Activated B cell treated with CpG ODN at 0.5 μM for 24 hours (primary cell): ENCODE data around the gene RXFP3. TPM values are rescaled to one million over a fixed set of nuclear protein-coding genes. Genes with fewer than 3 reads are reported as not detected.

Experiments
- ATAC-seq: fragments of 200-7000 bp; cut with Tn5 transposase; one replicate; pipeline ENCODE4 v1.10.0; 2021; ENCODE audit warnings: low read depth, mild to moderate bottlenecking, moderate library complexity
- CTCF ChIA-PET: fragments of 350-600 bp; sonication (Branson Sonifier 250); formaldehyde crosslinking; loops from one replicate; lab custom pipeline; 2021; ENCODE audit warnings: antibody characterized with exemption; lab: Charles Lee
- POLR2A ChIA-PET: fragments of 350-600 bp; sonication (Branson Sonifier 250); formaldehyde crosslinking; loops from one replicate; lab custom pipeline; 2021; ENCODE audit warnings: antibody characterized with exemption; lab: Charles Lee
- DNase-seq: peaks from one replicate; pipeline ENCODE4 v3.0.0; 2022
- H3K27ac Mint-ChIP-seq: one replicate; pipeline ENCODE4 v1.8.0; 2020; ENCODE audit warnings: mixed read lengths
- H3K27me3 Mint-ChIP-seq: one replicate; pipeline ENCODE4 v1.8.0; 2021; ENCODE audit warnings: mixed read lengths
- H3K36me3 Mint-ChIP-seq: one replicate; pipeline ENCODE4 v1.8.0; 2021; ENCODE audit warnings: low read depth, mixed read lengths
- H3K4me1 Mint-ChIP-seq: one replicate; pipeline ENCODE4 v1.8.0; 2021; ENCODE audit warnings: mixed read lengths
- H3K4me3 Mint-ChIP-seq: one replicate; pipeline ENCODE4 v1.8.0; 2020; ENCODE audit warnings: mild to moderate bottlenecking, mixed read lengths
- H3K9me3 Mint-ChIP-seq: one replicate; pipeline ENCODE4 v1.8.0; 2020; ENCODE audit warnings: mixed read lengths
- intact Hi-C: fragments of 100-400 bp; cut with micrococcal nuclease; formaldehyde crosslinking; loops from one replicate; pipeline ENCODE4 v1.15.1; 2024
- total RNA-seq: library from RNA; stranded (reverse); gene quantifications from 2 replicates; pipeline ENCODE4 v1.2.3, GENCODE V29; 2022
- TF ChIP-seq, protein P1 (sequence below): fragments of 200-600 bp; IDR thresholded peaks from one replicate; pipeline ENCODE4 v1.8.0; 2022; ENCODE audit warnings: antibody characterized with exemption, mild to moderate bottlenecking

Gene RXFP3
- total RNA-seq, 1 donor from 2014 or later, result not detected

DNA sequence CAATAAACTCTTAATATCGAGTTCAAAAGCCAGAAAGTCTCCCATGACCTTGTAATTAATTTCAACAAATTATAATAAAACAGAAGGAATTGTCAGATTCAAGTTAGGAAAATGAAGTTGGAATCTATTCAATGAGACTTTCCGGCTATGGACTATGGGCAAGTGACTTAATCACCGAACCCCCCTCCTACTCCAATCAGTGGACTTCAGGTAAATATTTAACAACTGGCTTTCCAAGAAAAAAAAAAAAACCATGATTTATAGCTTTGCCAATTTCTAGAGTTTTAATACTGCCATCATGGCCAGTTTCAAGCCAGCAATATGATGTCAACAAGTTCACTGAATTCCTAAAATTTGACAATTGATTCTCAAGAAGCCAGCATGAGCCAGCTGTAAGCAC is 43.8 kb downstream of the RXFP3 start:
- no peaks in the 10 kb centered on the region for H3K36me3 Mint-ChIP-seq

DNA sequence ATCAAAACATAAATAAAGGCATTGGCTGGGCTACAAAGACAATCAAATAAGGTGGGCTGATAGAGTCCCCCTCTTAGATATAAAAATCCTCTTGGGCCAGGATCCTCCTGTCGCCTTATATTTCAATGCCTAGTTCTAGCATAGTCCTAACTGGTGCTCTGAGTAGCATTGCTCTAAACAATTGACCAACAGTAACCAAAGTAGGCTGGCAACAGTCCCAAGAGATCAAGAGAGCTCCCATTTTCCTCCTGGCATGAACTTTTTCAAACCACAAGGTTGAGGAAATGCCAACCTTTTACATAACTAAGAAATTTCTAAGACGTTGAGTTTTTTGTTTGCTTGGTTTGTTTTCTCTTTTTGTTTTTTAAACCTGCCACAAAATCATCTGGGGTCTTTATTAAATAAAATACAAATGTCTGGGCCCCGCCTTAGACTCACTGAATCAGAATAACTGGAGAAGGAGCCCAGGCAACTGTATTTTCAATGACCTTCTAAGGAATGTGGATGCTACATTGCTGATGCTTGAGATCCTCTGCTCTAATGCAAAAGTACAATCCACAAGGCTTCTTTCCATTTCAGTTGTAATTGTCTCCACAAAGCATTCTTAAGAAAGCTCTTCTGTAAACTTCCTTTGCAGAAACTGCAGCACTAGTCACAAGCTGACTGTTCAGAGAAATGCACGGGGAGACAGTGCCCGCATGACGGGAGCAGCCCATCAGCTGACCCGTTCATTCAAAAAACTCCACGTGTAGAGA is 45.4 kb downstream of the RXFP3 start:
- H3K36me3 Mint-ChIP-seq, result no peaks in the 10 kb centered on the region
- H3K27me3 Mint-ChIP-seq, result no peaks in the 10 kb centered on the region
- H3K4me1 Mint-ChIP-seq, result no peaks in the 10 kb centered on the region
- DNase-seq (no peak), ATAC-seq (no peak)
- H3K9me3 Mint-ChIP-seq, result no peaks in the 10 kb centered on the region
- no peak overlapping the region for H3K4me3 Mint-ChIP-seq
- POLR2A ChIA-PET, result no interaction called here
- CTCF ChIA-PET, result interaction anchor here (1.6 kb wide), 1 partner anchor 13 kb away, joined by 4 read pairs; no protein-coding TSS in a partner anchor
- TF ChIP-seq, protein P1, sequence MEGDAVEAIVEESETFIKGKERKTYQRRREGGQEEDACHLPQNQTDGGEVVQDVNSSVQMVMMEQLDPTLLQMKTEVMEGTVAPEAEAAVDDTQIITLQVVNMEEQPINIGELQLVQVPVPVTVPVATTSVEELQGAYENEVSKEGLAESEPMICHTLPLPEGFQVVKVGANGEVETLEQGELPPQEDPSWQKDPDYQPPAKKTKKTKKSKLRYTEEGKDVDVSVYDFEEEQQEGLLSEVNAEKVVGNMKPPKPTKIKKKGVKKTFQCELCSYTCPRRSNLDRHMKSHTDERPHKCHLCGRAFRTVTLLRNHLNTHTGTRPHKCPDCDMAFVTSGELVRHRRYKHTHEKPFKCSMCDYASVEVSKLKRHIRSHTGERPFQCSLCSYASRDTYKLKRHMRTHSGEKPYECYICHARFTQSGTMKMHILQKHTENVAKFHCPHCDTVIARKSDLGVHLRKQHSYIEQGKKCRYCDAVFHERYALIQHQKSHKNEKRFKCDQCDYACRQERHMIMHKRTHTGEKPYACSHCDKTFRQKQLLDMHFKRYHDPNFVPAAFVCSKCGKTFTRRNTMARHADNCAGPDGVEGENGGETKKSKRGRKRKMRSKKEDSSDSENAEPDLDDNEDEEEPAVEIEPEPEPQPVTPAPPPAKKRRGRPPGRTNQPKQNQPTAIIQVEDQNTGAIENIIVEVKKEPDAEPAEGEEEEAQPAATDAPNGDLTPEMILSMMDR, result no peak
- no peak overlapping the region for H3K27ac Mint-ChIP-seq
- intact Hi-C loops, result no loop called here

More for the DNA sequence above, 43.8 kb downstream of the RXFP3 start:
- Mint-ChIP-seq H3K27ac (no peak overlapping the region), H3K4me3 (no peak overlapping the region), H3K27me3 (no peaks in the 10 kb centered on the region), H3K9me3 (no peaks in the 10 kb centered on the region), H3K4me1 (no peaks in the 10 kb centered on the region)
- POLR2A ChIA-PET, result no interaction called here
- ATAC-seq (no peak), DNase-seq (no peak)
- TF ChIP-seq, protein P1, result no peak
- CTCF ChIA-PET, result interaction anchor here (1.0 kb wide), 1 partner anchor 11 kb away, joined by 4 read pairs; no protein-coding TSS in a partner anchor
- intact Hi-C loops, result no loop called here

DNA sequence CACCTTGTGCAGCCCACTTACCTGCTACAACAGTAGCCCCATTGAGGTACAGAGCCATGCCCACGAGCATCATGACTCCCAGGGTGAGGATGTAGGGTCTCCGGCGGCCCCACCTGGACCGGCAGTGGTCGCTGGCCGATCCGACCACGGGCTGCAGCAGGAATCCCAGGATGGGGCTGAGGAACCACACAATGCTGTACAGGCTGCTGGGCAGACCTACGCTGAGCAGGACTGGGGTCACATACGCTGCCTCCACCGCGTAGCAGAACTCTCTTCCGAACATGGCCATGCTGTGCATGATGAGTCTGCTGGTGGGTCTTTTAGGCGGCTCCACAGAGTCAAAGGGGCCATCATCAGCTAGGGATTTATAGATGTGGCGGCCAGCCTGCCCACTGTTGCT is 48.0 kb downstream of the RXFP3 start:
- ChIA-PET POLR2A (no interaction called here), CTCF (no interaction called here)
- H3K27ac Mint-ChIP-seq, result no peak overlapping the region
- DNase-seq, result no peak
- ATAC-seq, result no peak
- TF ChIP-seq, protein P1, result no peak
- H3K4me1 Mint-ChIP-seq, result no peaks in the 10 kb centered on the region
- no peaks in the 10 kb centered on the region for H3K27me3 Mint-ChIP-seq
- no peak overlapping the region for H3K4me3 Mint-ChIP-seq
- H3K9me3 Mint-ChIP-seq, result no peaks in the 10 kb centered on the region
- peaks cover 21% of the 10 kb centered on the region for H3K36me3 Mint-ChIP-seq
- intact Hi-C loops, result no loop called here

DNA sequence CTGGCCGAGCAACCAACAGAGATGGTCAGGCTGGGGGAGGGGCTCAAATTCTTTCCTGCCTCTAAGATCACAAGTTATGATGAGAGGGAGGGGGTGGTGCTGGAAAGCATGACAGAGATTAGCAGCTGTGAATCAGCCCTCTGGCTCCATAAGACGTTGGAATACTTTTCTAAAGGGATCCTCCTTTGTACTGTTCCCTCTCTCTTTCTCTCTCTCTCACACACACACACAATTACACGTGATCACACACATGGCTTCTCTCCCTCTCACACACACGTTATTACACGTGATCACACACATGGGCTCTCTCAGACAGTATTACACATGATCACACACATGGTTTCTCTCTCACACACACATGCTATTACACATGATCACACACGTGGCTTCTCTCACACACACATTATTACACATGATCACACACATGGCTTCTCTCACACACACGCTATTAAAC is 48.5 kb downstream of the RXFP3 start, which contains the start of gene SLC45A2:
SLC45A2 (minus strand) TSS at position 23 of the 454 bp plus-strand sequence. CDS start 110 bp downstream, outside the sequence.
- H3K4me3 Mint-ChIP-seq, result no peak within 1 kb of the TSS
- H3K4me1 Mint-ChIP-seq, result no peaks in the 10 kb centered on the region
- H3K27me3 Mint-ChIP-seq, result no peaks in the 10 kb centered on the region
- no peak within 1 kb of the TSS for H3K27ac Mint-ChIP-seq
- TF ChIP-seq, protein P1, result no peak
- ChIA-PET POLR2A (no interaction called here), CTCF (no interaction called here)
- intact Hi-C loops, result no loop called here
- no peak for ATAC-seq
- no peak for DNase-seq
- peaks cover 24% of the 10 kb centered on the region for H3K36me3 Mint-ChIP-seq
- H3K9me3 Mint-ChIP-seq, result no peaks in the 10 kb centered on the region

DNA sequence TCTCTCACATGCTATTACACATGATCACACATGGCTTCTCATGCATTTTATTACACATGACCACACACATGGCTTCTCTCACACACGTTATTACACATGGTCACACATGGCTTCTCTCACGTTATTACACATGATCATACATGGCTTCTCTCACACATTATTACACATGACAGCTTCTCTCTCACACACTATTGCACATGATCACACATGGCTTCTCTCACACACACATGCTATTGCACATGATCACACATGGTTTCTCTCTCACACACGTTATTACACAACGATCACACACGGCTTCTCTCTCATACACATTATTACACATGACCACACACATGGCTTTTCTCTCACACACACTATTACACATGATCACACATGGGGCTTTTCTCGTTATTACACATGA is 49.3 kb downstream of the RXFP3 start:
- DNase-seq (no peak), ATAC-seq (no peak)
- Mint-ChIP-seq H3K9me3 (no peaks in the 10 kb centered on the region), H3K27ac (no peak overlapping the region), H3K4me3 (no peak overlapping the region), H3K4me1 (no peaks in the 10 kb centered on the region), H3K36me3 (peaks cover 24% of the 10 kb centered on the region), H3K27me3 (no peaks in the 10 kb centered on the region)
- POLR2A ChIA-PET, result no interaction called here
- TF ChIP-seq, protein P1, result no peak
- intact Hi-C loops, result no loop called here
- CTCF ChIA-PET, result no interaction called here

Other genes with a start within 250 kb of the RXFP3 start
- gene ADAMTS12, start 44.4 kb upstream of the RXFP3 start, total RNA-seq, result not detected in 2 replicates
- not detected in 2 replicates for gene SLC45A2, start 48.3 kb downstream of the RXFP3 start, total RNA-seq
- gene AMACR, start 71.7 kb downstream of the RXFP3 start, total RNA-seq, result 6.0 and 6.5 TPM in 2 replicates
- gene C1QTNF3, start 106.8 kb downstream of the RXFP3 start, total RNA-seq, result 4.9 and 7.7 TPM in 2 replicates